DND-41 (cell line): Measurements from ENCODE around the gene ULK2.

Experiments
- EZH2 ChIP-seq: IDR thresholded peaks from 3 replicates; pipeline ENCODE4 v1.6.1; 2012; ENCODE audit warnings: borderline replicate concordance, low read depth, mild to moderate bottlenecking, moderate library complexity, low read length, inconsistent platforms; ENCODE audit not compliant: severe bottlenecking
- TF ChIP-seq, protein P1 (sequence below): IDR thresholded peaks from 2 replicates; pipeline ENCODE4 v1.5.1; 2012; ENCODE audit warnings: borderline replicate concordance, low read length, moderate library complexity, mild to moderate bottlenecking; ENCODE audit not compliant: poor library complexity, severe bottlenecking; ENCODE audit errors: extremely low read depth

GRCh38 chr17:19771971-19772630 is 95.6 kb downstream of the ULK2 start:
- TF ChIP-seq, protein P1, sequence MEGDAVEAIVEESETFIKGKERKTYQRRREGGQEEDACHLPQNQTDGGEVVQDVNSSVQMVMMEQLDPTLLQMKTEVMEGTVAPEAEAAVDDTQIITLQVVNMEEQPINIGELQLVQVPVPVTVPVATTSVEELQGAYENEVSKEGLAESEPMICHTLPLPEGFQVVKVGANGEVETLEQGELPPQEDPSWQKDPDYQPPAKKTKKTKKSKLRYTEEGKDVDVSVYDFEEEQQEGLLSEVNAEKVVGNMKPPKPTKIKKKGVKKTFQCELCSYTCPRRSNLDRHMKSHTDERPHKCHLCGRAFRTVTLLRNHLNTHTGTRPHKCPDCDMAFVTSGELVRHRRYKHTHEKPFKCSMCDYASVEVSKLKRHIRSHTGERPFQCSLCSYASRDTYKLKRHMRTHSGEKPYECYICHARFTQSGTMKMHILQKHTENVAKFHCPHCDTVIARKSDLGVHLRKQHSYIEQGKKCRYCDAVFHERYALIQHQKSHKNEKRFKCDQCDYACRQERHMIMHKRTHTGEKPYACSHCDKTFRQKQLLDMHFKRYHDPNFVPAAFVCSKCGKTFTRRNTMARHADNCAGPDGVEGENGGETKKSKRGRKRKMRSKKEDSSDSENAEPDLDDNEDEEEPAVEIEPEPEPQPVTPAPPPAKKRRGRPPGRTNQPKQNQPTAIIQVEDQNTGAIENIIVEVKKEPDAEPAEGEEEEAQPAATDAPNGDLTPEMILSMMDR: no peak
- no peak for TF ChIP-seq EZH2
